Neural crest cell (in vitro differentiated cells): ENCODE data around the gene ASMTL. TPM values are rescaled to one million over a fixed set of nuclear protein-coding genes. Genes with fewer than 3 reads are reported as not detected.

Source experiments
- DNase-seq: peaks from one replicate; pipeline ENCODE4 v3.0.0; 2021; ENCODE audit warnings: low read depth, mixed read lengths, low spot score
- H3K27ac Mint-ChIP-seq: one replicate; pipeline ENCODE4 v1.8.0; 2021; ENCODE audit warnings: mild to moderate bottlenecking, mixed read lengths; ENCODE audit not compliant: unreplicated experiment
- H3K27me3 Mint-ChIP-seq: 2 replicates; pipeline ENCODE4 v1.8.0; 2021; ENCODE audit warnings: low read depth, mild to moderate bottlenecking, mixed read lengths
- H3K36me3 Mint-ChIP-seq: 2 replicates; pipeline ENCODE4 v1.8.0; 2021; ENCODE audit warnings: low read depth, mild to moderate bottlenecking, mixed read lengths
- H3K4me1 Mint-ChIP-seq: 2 replicates; pipeline ENCODE4 v1.8.0; 2021; ENCODE audit warnings: mixed read lengths
- H3K4me3 Mint-ChIP-seq: one replicate; pipeline ENCODE4 v1.8.0; 2021; ENCODE audit warnings: mild to moderate bottlenecking, mixed read lengths
- H3K9me3 Mint-ChIP-seq: 2 replicates; pipeline ENCODE4 v1.8.0; 2021; ENCODE audit warnings: mixed read lengths
- total RNA-seq: library from RNA; stranded (reverse); gene quantifications from 2 replicates; pipeline ENCODE4 v1.2.1, GENCODE V29; 2021
- TF ChIP-seq, protein P1 (sequence below): fragments of 200-600 bp; sonication (generic); conservative IDR thresholded peaks from 2 replicates; pipeline ENCODE4 v1.5.0; 2021; ENCODE audit warnings: antibody characterized with exemption, mild to moderate bottlenecking

ASMTL gene
- total RNA-seq, 1 donor from 2014 or later, result 37.4 TPM

DNA sequence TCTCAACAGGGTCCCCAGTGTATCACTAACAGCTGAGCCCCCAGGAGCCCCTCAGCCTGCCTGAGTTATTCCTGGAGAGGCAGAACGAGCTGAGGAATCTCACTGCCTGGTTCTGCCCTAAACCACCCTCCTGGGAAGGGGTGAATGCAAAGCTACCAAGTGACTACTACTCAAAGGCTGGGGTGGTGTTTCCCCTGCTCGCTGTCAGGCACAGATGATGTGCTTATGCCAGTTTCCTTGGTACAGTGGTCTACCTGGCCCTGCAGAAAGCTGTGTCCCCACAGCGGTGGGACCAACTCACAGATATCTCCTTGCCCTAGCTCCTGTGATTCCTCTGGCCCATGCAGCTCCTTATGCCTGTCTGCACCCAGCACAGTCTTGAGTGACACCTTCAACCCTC is 35.4 kb upstream of the ASMTL start:
- no peak for DNase-seq
- TF ChIP-seq, protein P1, sequence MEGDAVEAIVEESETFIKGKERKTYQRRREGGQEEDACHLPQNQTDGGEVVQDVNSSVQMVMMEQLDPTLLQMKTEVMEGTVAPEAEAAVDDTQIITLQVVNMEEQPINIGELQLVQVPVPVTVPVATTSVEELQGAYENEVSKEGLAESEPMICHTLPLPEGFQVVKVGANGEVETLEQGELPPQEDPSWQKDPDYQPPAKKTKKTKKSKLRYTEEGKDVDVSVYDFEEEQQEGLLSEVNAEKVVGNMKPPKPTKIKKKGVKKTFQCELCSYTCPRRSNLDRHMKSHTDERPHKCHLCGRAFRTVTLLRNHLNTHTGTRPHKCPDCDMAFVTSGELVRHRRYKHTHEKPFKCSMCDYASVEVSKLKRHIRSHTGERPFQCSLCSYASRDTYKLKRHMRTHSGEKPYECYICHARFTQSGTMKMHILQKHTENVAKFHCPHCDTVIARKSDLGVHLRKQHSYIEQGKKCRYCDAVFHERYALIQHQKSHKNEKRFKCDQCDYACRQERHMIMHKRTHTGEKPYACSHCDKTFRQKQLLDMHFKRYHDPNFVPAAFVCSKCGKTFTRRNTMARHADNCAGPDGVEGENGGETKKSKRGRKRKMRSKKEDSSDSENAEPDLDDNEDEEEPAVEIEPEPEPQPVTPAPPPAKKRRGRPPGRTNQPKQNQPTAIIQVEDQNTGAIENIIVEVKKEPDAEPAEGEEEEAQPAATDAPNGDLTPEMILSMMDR, result no peak
- Mint-ChIP-seq H3K27me3 (peaks cover 3% of the 10 kb centered on the region), H3K9me3 (peaks cover 8% of the 10 kb centered on the region), H3K36me3 (peaks cover 3% of the 10 kb centered on the region), H3K4me1 (peaks cover 13% of the 10 kb centered on the region), H3K27ac (no peak overlapping the region), H3K4me3 (no peak overlapping the region)

- TF ChIP-seq, protein P1, result no peak
- H3K9me3 Mint-ChIP-seq, result peaks cover 8% of the 10 kb centered on the region
- peaks cover 3% of the 10 kb centered on the region for H3K36me3 Mint-ChIP-seq
- no peak overlapping the region for H3K4me3 Mint-ChIP-seq
- peaks cover 3% of the 10 kb centered on the region for H3K27me3 Mint-ChIP-seq
- no peak for DNase-seq
- peaks cover 13% of the 10 kb centered on the region for H3K4me1 Mint-ChIP-seq
- H3K27ac Mint-ChIP-seq, result peak overlapping the region; percentile 38
Observed at GRCh38 chrX:1487401-1487800, 34.7 kb upstream of the ASMTL start.

DNA sequence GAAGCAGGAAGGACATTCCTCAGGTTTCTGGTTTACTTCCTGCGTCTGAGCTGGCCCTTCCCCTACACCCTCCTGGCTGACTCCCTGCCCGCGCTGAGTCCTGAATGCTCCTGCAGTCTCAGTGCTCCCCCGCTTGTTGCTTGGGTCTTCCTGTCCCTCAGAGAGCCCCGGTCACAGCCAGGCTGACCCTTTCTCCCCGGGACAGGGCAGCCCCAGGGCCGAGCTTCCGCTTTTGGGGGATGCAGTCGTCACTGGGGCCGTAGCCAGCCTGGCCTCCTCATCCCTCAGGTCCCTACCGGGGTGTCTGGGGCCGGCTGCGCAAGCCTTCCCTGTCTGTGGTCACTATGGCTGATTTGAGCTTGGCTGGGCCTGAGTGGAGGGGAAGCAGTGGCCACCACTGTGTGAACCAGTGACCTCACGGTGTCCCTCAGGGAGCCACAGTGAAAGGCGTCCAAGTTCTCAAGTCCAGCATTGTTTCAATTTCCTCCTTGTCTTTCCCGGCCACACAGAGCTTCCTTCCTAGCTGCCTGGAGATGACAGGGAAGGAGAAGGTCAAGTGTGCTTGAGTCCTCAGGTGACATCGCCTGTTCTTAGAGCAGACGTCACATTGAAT is 34.1 kb upstream of the ASMTL start:
- Mint-ChIP-seq H3K27me3 (peaks cover 2% of the 10 kb centered on the region), H3K4me3 (no peak overlapping the region), H3K4me1 (peaks cover 15% of the 10 kb centered on the region), H3K27ac (no peak overlapping the region), H3K9me3 (peaks cover 6% of the 10 kb centered on the region), H3K36me3 (peaks cover 3% of the 10 kb centered on the region)
- TF ChIP-seq, protein P1, result no peak
- no peak for DNase-seq

- H3K27me3 Mint-ChIP-seq, result peaks cover 4% of the 10 kb centered on the region
- DNase-seq, result no peak
- H3K27ac Mint-ChIP-seq, result no peak overlapping the region
- H3K4me3 Mint-ChIP-seq, result no peak overlapping the region
- TF ChIP-seq, protein P1, result no peak
- peaks cover 18% of the 10 kb centered on the region for H3K4me1 Mint-ChIP-seq
- H3K36me3 Mint-ChIP-seq, result peaks cover 3% of the 10 kb centered on the region
- H3K9me3 Mint-ChIP-seq, result peaks cover under 1% of the 10 kb centered on the region
Observed at GRCh38 chrX:1486177-1486576, 33.5 kb upstream of the ASMTL start.

DNA sequence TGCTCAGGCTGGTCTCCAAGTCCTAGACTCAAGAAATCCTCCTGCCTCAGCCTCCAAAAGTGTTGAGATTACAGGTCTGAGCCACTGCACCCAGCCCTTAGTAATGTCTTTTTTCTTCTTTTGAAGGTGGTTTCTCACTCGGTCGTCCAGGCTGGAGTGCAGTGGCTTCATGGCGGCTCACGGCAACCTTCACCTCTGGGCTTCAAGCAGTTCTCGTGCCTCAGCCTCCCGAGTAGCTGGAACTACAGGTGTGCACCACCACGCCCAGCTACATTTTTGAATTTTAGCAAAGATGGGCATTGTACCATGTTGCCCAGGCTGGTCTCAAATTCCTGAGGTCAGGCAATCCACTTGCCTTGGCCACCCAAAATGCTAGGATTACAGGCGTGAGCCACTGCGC is 32.3 kb upstream of the ASMTL start:
- no peak overlapping the region for H3K4me3 Mint-ChIP-seq
- peaks cover 5% of the 10 kb centered on the region for H3K36me3 Mint-ChIP-seq
- no peak for DNase-seq
- no peaks in the 10 kb centered on the region for H3K9me3 Mint-ChIP-seq
- H3K27ac Mint-ChIP-seq, result no peak overlapping the region
- TF ChIP-seq, protein P1, result no peak
- H3K4me1 Mint-ChIP-seq, result peaks cover 18% of the 10 kb centered on the region
- H3K27me3 Mint-ChIP-seq, result peaks cover 4% of the 10 kb centered on the region
